Activated CD8-positive, alpha-beta T cell treated with anti-CD3 and anti-CD28 coated beads for 36 hours (primary cell): Measurements from ENCODE around the gene EDEM1. TPM values are rescaled to one million over a fixed set of nuclear protein-coding genes. Genes with fewer than 3 reads are reported as not detected.

Source experiments
- ATAC-seq: fragments of 200-7000 bp; cut with Tn5 transposase; one replicate; pipeline ENCODE4 v1.10.0; 2021; ENCODE audit warnings: mild to moderate bottlenecking, moderate library complexity
- CTCF ChIA-PET: fragments of 350-600 bp; sonication (Branson Sonifier 250); formaldehyde crosslinking; loops from one replicate; lab custom pipeline; 2021; ENCODE audit warnings: antibody characterized with exemption; lab: Charles Lee
- POLR2A ChIA-PET: fragments of 350-600 bp; sonication (Branson Sonifier 250); formaldehyde crosslinking; loops from one replicate; lab custom pipeline; 2021; ENCODE audit warnings: antibody characterized with exemption; lab: Charles Lee
- DNase-seq: peaks from one replicate; pipeline ENCODE4 v3.0.0-alpha.2; 2020
- H3K27ac Mint-ChIP-seq: one replicate; pipeline ENCODE4 v1.8.0; 2021; ENCODE audit warnings: mild to moderate bottlenecking, mixed read lengths
- H3K27me3 Mint-ChIP-seq: one replicate; pipeline ENCODE4 v1.8.0; 2021; ENCODE audit warnings: mixed read lengths
- H3K36me3 Mint-ChIP-seq: one replicate; pipeline ENCODE4 v1.8.0; 2021; ENCODE audit warnings: low read depth, mixed read lengths
- H3K4me1 Mint-ChIP-seq: one replicate; pipeline ENCODE4 v1.8.0; 2021; ENCODE audit warnings: low read depth, mixed read lengths
- H3K4me3 Mint-ChIP-seq: one replicate; pipeline ENCODE4 v1.8.0; 2021; ENCODE audit warnings: mild to moderate bottlenecking, moderate library complexity, mixed read lengths
- H3K9me3 Mint-ChIP-seq: one replicate; pipeline ENCODE4 v1.8.0; 2021; ENCODE audit warnings: mixed read lengths
- intact Hi-C: fragments of 100-400 bp; cut with micrococcal nuclease; formaldehyde crosslinking; loops from one replicate; pipeline ENCODE4 v1.10.0; 2022
- total RNA-seq, 2 experiments: library from RNA; stranded (reverse); gene quantifications; one replicate each; pipeline ENCODE4 v1.2.3, GENCODE V29; 2021
- TF ChIP-seq, protein P1 (sequence below): fragments of 200-600 bp; IDR thresholded peaks from one replicate; pipeline ENCODE4 v1.8.0; 2022; ENCODE audit warnings: antibody characterized with exemption, mild to moderate bottlenecking

Gene EDEM1
- total RNA-seq, result 100 to 1,000 TPM; 156 to 159 TPM

DNA sequence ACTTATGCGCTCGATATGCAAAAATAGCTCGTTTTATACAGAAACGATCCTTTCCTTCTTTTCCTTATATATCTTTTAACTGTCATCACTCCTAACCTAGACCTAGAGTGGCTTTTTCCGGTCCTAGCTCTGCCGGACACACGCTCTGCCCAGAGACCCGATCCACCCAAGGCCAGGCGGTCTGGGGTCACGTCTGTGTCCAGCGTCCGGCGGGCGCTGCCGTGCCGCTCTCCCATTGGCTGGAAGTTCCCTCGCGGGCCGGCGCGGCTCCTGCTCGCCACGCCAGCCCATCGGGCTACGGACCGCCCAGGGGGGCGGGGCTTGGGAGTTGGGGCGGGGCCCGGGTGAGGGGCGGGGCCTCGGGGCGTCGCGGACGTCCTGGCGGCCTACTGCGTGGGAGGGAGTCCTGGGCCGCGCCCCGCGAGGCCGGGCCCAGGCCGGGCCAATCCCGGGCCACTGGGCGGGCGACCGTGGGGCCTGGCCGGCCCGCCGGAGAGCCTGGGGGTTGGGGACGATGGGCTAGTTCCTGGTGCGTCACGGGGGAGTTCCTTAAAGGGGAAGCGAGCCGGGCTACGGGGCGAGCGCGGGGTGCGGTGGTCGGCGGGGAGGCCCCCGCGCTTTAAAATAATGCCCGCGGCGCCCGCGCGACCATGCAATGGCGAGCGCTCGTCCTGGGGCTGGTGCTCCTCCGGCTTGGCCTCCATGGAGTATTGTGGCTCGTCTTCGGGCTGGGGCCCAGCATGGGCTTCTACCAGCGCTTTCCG, at the start of gene EDEM1:
TSS of gene EDEM1 (plus strand) at position 552 of the 764 bp plus-strand sequence. CDS start at position 651, 99 bp downstream.
- Mint-ChIP-seq H3K9me3 (no peaks in the 10 kb centered on the region), H3K4me3 (peak within 1 kb of the TSS; percentile 100), H3K27ac (peak within 1 kb of the TSS; percentile 94), H3K27me3 (no peaks in the 10 kb centered on the region), H3K36me3 (peaks cover 32% of the 10 kb centered on the region), H3K4me1 (peaks cover 21% of the 10 kb centered on the region)
- POLR2A ChIA-PET, result interaction anchor here (1.1 to 4.4 kb wide), 9 partner anchors 10 to 694 kb away, joined by 4 to 79 read pairs (median 9); partner anchors contain the start of genes ARL8B, BHLHE40 and ITPR1
- DNase-seq (peak; percentile 93), ATAC-seq (peak; percentile 86)
- intact Hi-C loops, result no loop called here
- CTCF ChIA-PET, result interaction anchor here (1.0 to 3.5 kb wide), 4 partner anchors 26 to 65 kb away, joined by 3 to 13 read pairs (median 6); partner anchors contain the start of gene ARL8B
- TF ChIP-seq, protein P1, sequence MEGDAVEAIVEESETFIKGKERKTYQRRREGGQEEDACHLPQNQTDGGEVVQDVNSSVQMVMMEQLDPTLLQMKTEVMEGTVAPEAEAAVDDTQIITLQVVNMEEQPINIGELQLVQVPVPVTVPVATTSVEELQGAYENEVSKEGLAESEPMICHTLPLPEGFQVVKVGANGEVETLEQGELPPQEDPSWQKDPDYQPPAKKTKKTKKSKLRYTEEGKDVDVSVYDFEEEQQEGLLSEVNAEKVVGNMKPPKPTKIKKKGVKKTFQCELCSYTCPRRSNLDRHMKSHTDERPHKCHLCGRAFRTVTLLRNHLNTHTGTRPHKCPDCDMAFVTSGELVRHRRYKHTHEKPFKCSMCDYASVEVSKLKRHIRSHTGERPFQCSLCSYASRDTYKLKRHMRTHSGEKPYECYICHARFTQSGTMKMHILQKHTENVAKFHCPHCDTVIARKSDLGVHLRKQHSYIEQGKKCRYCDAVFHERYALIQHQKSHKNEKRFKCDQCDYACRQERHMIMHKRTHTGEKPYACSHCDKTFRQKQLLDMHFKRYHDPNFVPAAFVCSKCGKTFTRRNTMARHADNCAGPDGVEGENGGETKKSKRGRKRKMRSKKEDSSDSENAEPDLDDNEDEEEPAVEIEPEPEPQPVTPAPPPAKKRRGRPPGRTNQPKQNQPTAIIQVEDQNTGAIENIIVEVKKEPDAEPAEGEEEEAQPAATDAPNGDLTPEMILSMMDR, result no peak

- peak overlapping the region; percentile 83 for H3K27ac Mint-ChIP-seq
- CTCF ChIA-PET, result interaction anchor here (0.9 to 1.5 kb wide), 6 partner anchors 13 to 788 kb away, joined by 3 to 7 read pairs (median 4); no protein-coding TSS in a partner anchor
- ATAC-seq (no peak), DNase-seq (no peak)
- peaks cover 27% of the 10 kb centered on the region for H3K36me3 Mint-ChIP-seq
- H3K4me3 Mint-ChIP-seq, result no peak overlapping the region
- no peaks in the 10 kb centered on the region for H3K9me3 Mint-ChIP-seq
- H3K4me1 Mint-ChIP-seq, result peaks cover 62% of the 10 kb centered on the region
- no peaks in the 10 kb centered on the region for H3K27me3 Mint-ChIP-seq
- POLR2A ChIA-PET, result interaction anchor here (1.5 kb wide), 1 partner anchor 50 kb away, joined by 6 read pairs; no protein-coding TSS in a partner anchor
- TF ChIP-seq, protein P1, result no peak
- intact Hi-C loops, result loop anchor here (5.0 kb wide), 1 partner anchor 54 kb away; no protein-coding TSS in a partner anchor
Measured at GRCh38 chr3:5138214-5138981, 49.1 kb upstream of the EDEM1 start.

DNA sequence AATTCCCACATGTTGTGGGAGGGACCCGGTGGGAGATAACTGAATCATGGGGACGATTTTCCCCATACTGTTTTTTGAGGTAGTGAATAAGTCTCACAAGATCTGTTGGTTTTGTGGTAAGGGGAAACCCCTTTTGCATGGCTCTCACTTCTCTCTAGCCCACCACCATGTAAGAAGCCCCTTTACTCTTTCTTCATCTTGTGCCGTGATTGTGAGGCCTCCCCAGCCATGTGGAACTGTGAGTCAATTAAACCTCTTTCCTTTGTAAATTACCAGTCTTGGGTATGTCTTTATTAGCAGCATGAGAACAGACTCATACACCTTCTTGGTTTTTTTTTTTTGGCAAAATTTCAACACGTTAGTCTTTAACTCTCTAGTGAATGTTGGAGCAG, 47.3 kb upstream of the EDEM1 start:
- H3K4me1 Mint-ChIP-seq, result peaks cover 61% of the 10 kb centered on the region
- H3K36me3 Mint-ChIP-seq, result peaks cover 43% of the 10 kb centered on the region
- TF ChIP-seq, protein P1, result no peak
- H3K27me3 Mint-ChIP-seq, result no peaks in the 10 kb centered on the region
- ATAC-seq (peak; percentile 28), DNase-seq (no peak)
- ChIA-PET POLR2A (interaction anchor here (1.1 kb wide), 1 partner anchor 65 kb away, joined by 3 read pairs; no protein-coding TSS in a partner anchor), CTCF (no interaction called here)
- peaks cover 6% of the 10 kb centered on the region for H3K9me3 Mint-ChIP-seq
- no peak overlapping the region for H3K4me3 Mint-ChIP-seq
- intact Hi-C loops, result no loop called here
- H3K27ac Mint-ChIP-seq, result peak overlapping the region; percentile 65

- peaks cover 63% of the 10 kb centered on the region for H3K4me1 Mint-ChIP-seq
Measured at GRCh38 chr3:5140839-5141238, 46.7 kb upstream of the EDEM1 start.

More at GRCh38 chr3:5140839-5141238, 46.7 kb upstream of the EDEM1 start:
- H3K36me3 Mint-ChIP-seq, result peaks cover 49% of the 10 kb centered on the region
- POLR2A ChIA-PET, result interaction anchor here (1.1 kb wide), 1 partner anchor 64 kb away, joined by 3 read pairs; no protein-coding TSS in a partner anchor
- DNase-seq (no peak), ATAC-seq (no peak)
- H3K9me3 Mint-ChIP-seq, result peaks cover 10% of the 10 kb centered on the region
- intact Hi-C loops, result no loop called here
- no peaks in the 10 kb centered on the region for H3K27me3 Mint-ChIP-seq
- CTCF ChIA-PET, result no interaction called here
- H3K4me3 Mint-ChIP-seq, result no peak overlapping the region
- peak overlapping the region; percentile 65 for H3K27ac Mint-ChIP-seq
- TF ChIP-seq, protein P1, result no peak
